ENCODE results near the gene PCNP.

DNA sequence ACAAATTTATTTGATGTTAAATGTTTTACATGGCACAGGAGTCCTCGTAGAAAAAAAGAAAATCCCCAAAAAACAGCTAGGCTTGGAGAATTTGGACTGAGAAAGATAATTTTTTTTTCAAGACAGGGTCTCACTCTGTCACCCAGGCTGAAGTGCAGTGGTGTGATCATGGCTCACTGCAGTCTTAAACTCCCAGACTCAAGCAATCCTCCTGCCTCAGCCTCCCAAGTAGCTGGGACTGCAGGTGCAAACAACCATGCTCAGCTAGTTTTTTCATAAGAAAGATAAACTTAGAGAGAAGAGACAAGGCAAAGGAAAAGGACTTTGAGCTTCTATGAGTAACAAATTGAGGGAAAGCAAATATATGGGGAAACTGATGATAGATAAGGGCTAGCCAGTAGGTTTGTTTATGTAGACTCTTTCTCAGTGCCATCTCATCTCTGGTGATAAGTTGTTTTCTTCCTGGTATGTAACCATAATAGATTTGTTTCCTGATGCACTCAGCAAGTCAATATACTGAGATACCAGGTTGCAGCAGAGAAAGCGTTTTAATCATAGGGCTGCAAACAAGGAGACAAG, 25.4 kb upstream of the PCNP start:
- TF ChIP-seq, protein P1, sequence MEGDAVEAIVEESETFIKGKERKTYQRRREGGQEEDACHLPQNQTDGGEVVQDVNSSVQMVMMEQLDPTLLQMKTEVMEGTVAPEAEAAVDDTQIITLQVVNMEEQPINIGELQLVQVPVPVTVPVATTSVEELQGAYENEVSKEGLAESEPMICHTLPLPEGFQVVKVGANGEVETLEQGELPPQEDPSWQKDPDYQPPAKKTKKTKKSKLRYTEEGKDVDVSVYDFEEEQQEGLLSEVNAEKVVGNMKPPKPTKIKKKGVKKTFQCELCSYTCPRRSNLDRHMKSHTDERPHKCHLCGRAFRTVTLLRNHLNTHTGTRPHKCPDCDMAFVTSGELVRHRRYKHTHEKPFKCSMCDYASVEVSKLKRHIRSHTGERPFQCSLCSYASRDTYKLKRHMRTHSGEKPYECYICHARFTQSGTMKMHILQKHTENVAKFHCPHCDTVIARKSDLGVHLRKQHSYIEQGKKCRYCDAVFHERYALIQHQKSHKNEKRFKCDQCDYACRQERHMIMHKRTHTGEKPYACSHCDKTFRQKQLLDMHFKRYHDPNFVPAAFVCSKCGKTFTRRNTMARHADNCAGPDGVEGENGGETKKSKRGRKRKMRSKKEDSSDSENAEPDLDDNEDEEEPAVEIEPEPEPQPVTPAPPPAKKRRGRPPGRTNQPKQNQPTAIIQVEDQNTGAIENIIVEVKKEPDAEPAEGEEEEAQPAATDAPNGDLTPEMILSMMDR (conservative IDR thresholded peaks at IDR 0.05; ENCODE audit: low read depth in 2 of 2): no peak
- TF ChIP-seq EZH2 (IDR thresholded peaks at IDR 0.05; ENCODE audit: low read depth, unreplicated experiment) (no peak), POLR2AphosphoS5 (IDR thresholded peaks at IDR 0.05; ENCODE audit: low read depth) (no peak), EZH2phosphoT487 (IDR thresholded peaks at IDR 0.05; ENCODE audit: unreplicated experiment) (no peak), CREB1 (CRISPR knock-in tag; IDR thresholded peaks at IDR 0.05; ENCODE audit: low read depth) (no peak)
- TF ChIP-seq, protein P2, sequence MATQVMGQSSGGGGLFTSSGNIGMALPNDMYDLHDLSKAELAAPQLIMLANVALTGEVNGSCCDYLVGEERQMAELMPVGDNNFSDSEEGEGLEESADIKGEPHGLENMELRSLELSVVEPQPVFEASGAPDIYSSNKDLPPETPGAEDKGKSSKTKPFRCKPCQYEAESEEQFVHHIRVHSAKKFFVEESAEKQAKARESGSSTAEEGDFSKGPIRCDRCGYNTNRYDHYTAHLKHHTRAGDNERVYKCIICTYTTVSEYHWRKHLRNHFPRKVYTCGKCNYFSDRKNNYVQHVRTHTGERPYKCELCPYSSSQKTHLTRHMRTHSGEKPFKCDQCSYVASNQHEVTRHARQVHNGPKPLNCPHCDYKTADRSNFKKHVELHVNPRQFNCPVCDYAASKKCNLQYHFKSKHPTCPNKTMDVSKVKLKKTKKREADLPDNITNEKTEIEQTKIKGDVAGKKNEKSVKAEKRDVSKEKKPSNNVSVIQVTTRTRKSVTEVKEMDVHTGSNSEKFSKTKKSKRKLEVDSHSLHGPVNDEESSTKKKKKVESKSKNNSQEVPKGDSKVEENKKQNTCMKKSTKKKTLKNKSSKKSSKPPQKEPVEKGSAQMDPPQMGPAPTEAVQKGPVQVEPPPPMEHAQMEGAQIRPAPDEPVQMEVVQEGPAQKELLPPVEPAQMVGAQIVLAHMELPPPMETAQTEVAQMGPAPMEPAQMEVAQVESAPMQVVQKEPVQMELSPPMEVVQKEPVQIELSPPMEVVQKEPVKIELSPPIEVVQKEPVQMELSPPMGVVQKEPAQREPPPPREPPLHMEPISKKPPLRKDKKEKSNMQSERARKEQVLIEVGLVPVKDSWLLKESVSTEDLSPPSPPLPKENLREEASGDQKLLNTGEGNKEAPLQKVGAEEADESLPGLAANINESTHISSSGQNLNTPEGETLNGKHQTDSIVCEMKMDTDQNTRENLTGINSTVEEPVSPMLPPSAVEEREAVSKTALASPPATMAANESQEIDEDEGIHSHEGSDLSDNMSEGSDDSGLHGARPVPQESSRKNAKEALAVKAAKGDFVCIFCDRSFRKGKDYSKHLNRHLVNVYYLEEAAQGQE (IDR thresholded peaks at IDR 0.05; ENCODE audit: unreplicated experiment): no peak
